Right lobe of liver (tissue), 6 donors: Measurements from ENCODE around the gene ABCB6. TPM values are rescaled to one million over a fixed set of nuclear protein-coding genes. Genes with fewer than 3 reads are reported as not detected.
A peak's percentile ranks its signal among the peaks of the same experiment; 100 is the strongest.

Experiments used
- ATAC-seq, 4 donors: fragments of 200-7000 bp; cut with Tn5 transposase; one replicate each; pipeline ENCODE4 v1.9.1; 2020; ENCODE audit warnings: mild to moderate bottlenecking in 4 of 4, moderate library complexity in 4 of 4
- DNase-seq, 3 donors: peaks; one replicate each; pipeline ENCODE4 v3.0.0-alpha.2; 2020
- H3K27ac ChIP-seq, 3 donors: fragments of 200-600 bp; one replicate each; pipeline ENCODE4 v1.8.0; 2022
- H3K27me3 ChIP-seq, 2 donors: fragments of 200-600 bp; one replicate each; pipeline ENCODE4 v1.8.0; 2022
- H3K36me3 ChIP-seq, 4 donors: fragments of 200-600 bp; sonication (generic) in 1 of 4; one replicate each; pipeline versions ENCODE4 v1.5.1 to v1.8.0; 2017 to 2022; ENCODE audit warnings: control low read depth in 1 of 4
- H3K4me1 ChIP-seq, 4 donors: fragments of 200-600 bp; sonication (generic) in 1 of 4; one replicate each; pipeline versions ENCODE4 v1.5.1 to v1.8.0; 2017 to 2022; ENCODE audit warnings: control low read depth in 1 of 4
- H3K4me3 ChIP-seq, 3 donors: fragments of 200-600 bp; one replicate each; pipeline ENCODE4 v1.8.0; 2022
- H3K9me3 ChIP-seq, 4 donors: fragments of 200-600 bp; sonication (generic) in 1 of 4; one replicate each; pipeline versions ENCODE4 v1.5.1 to v1.8.0; 2017 to 2022; ENCODE audit warnings: control low read depth in 1 of 4
- CTCF ChIP-seq, 4 donors: fragments of 200-600 bp in 3 of 4; fragments of 450-650 bp in 1 of 4; IDR thresholded peaks; one replicate each; pipeline versions ENCODE4 v1.5.1 to v1.8.0; 2016 to 2022; ENCODE audit warnings: antibody characterized with exemption in 4 of 4, mild to moderate bottlenecking in 2 of 4
- POLR2A ChIP-seq: fragments of 450-650 bp; IDR thresholded peaks from one replicate; pipeline ENCODE4 v1.6.1; 2017; ENCODE audit warnings: antibody characterized with exemption, mild to moderate bottlenecking
- whole genome bisulfite sequencing: methylation state at CpG from one replicate; pipeline ENCODE4 v1.1.6; 2018; ENCODE audit warnings: low coverage, low lambda C conversion rate; ENCODE audit not compliant: insufficient coverage; ENCODE audit errors: missing lambda C conversion rate; 5-methylcytosine and 5-hydroxymethylcytosine counted together
- intact Hi-C, 2 donors: fragments of 100-400 bp; cut with DNase I; formaldehyde crosslinking; loops; one replicate each; pipeline versions ENCODE4 v1.11.2 to v1.14.1; 2022
- total RNA-seq, 6 experiments: library from RNA; depleted of rRNA in 2 of 6; stranded (reverse); fragments of >200 nt in 2 of 6; fragmentation: NEBNext Ultra II Directional in 3 of 6; extraction: Animal tissue kit (Norgen Biotek cat#: 25700) in 3 of 6; gene quantifications; one replicate each; pipeline versions ENCODE4 v1.1.0 to v1.2.4, GENCODE V29; 2016 to 2023
- donor health status: DM: no; HTN: yes; CAD: no.
- donor health status: DM: no; HTN: no; CAD: no.
- donor health status: DM: no; HTN: no; CAD: no.
- donor health status: DM: no; HTN: yes; CAD: no.
- donor health status: DM: no; HTN: yes; CAD: no.

The ABCB6 gene
- total RNA-seq, 6 experiments from 2014 or later: 20.3 to 72.5 (median 37.3) TPM

GRCh38 chr2:219218217-219218731 lies 484 bp downstream of the ABCB6 start:
- H3K4me1 ChIP-seq: peaks cover 0 to 23% (median 11%) of the 10 kb centered on the region in 4 donors
- no peaks in the 10 kb centered on the region for H3K27me3 ChIP-seq
- intact Hi-C loops: loop anchor here in 1 of 2 donors (5.0 kb wide), 1 partner anchor 41 kb away; the partner anchor contains the start of genes CNPPD1 and RETREG2
- H3K4me3 ChIP-seq: peak overlapping the region; percentile 54 to 72 (median 59)
- H3K27ac ChIP-seq: peak overlapping the region; percentile 68 to 85 (median 76)
- peak; percentile 69 to 87 (median 84) for DNase-seq
- peak; percentile 46 to 70 (median 64) for ATAC-seq
- peaks cover 0 to 53% (median 19%) of the 10 kb centered on the region in 4 donors for H3K36me3 ChIP-seq
- H3K9me3 ChIP-seq: no peaks in the 10 kb centered on the region
- 3% methylated on average over 9 of the region's 37 CpGs for WGBS
- no peak for TF ChIP-seq CTCF (IDR thresholded peaks at IDR 0.05)

GRCh38 chr2:219216535-219216915 lies 2.2 kb downstream of the ABCB6 start:
- intact Hi-C loops: loop anchor here in 1 of 2 donors (5.0 kb wide), 1 partner anchor 39 kb away; the partner anchor contains the start of genes CNPPD1 and RETREG2
- H3K27ac ChIP-seq: no peak overlapping the region
- 85% methylated on average over 2 of the region's 6 CpGs for WGBS
- no peak for TF ChIP-seq POLR2A
- H3K36me3 ChIP-seq: peaks cover 0 to 50% (median 8%) of the 10 kb centered on the region in 4 donors
- no peaks in the 10 kb centered on the region for H3K27me3 ChIP-seq
- peaks cover 0 to 23% (median 11%) of the 10 kb centered on the region in 4 donors for H3K4me1 ChIP-seq
- H3K9me3 ChIP-seq: no peaks in the 10 kb centered on the region
- H3K4me3 ChIP-seq: no peak overlapping the region
- ATAC-seq: no peak
- DNase-seq: no peak

GRCh38 chr2:219215871-219216534 lies 2.8 kb downstream of the ABCB6 start:
- H3K27ac ChIP-seq: no peak overlapping the region
- peaks cover 0 to 23% (median 11%) of the 10 kb centered on the region in 4 donors for H3K4me1 ChIP-seq
- WGBS: 94% methylated on average over 18 of the region's 27 CpGs
- no peaks in the 10 kb centered on the region for H3K9me3 ChIP-seq
- ATAC-seq: no peak
- no peak for DNase-seq
- TF ChIP-seq POLR2A (no peak), CTCF (IDR thresholded peaks at IDR 0.05) (no peak)
- no peak overlapping the region for H3K4me3 ChIP-seq
- H3K36me3 ChIP-seq: peaks cover 0 to 45% (median 5%) of the 10 kb centered on the region in 4 donors
- H3K27me3 ChIP-seq: no peaks in the 10 kb centered on the region
- intact Hi-C loops: loop anchor here in 1 of 2 donors (5.0 kb wide), 1 partner anchor 39 kb away; the partner anchor contains the start of genes CNPPD1 and RETREG2

- H3K27ac ChIP-seq: no peak overlapping the region
- H3K4me3 ChIP-seq: no peak overlapping the region
- ATAC-seq (no peak), DNase-seq (no peak)
- 94% methylated on average over 6 of the region's 6 CpGs for WGBS
- no peaks in the 10 kb centered on the region for H3K9me3 ChIP-seq
- TF ChIP-seq CTCF (IDR thresholded peaks at IDR 0.05): no peak
- intact Hi-C loops: loop anchor here (5.0 kb wide), 2 partner anchors 37 to 52 kb away; partner anchors contain the start of genes CNPPD1 (in 1 of the 2), NHEJ1 (in 1 of the 2) and RETREG2 (in 1 of the 2)
- H3K27me3 ChIP-seq: no peaks in the 10 kb centered on the region
- peaks cover 0 to 23% (median 11%) of the 10 kb centered on the region in 4 donors for H3K4me1 ChIP-seq
- peaks cover 0 to 48% (median 0%) of the 10 kb centered on the region in 4 donors for H3K36me3 ChIP-seq
Measured at GRCh38 chr2:219214786-219215185, 4.0 kb downstream of the ABCB6 start.

- DNase-seq: no peak
- Histone ChIP-seq H3K9me3 (no peaks in the 10 kb centered on the region), H3K27ac (no peak overlapping the region), H3K27me3 (no peaks in the 10 kb centered on the region), H3K4me3 (no peak overlapping the region), H3K4me1 (peaks cover 0 to 19% (median 9%) of the 10 kb centered on the region in 4 donors), H3K36me3 (peaks cover 0 to 54% (median 2%) of the 10 kb centered on the region in 4 donors)
- intact Hi-C loops: loop anchor here in 1 of 2 donors (5.0 kb wide), 1 partner anchor 52 kb away; the partner anchor contains the start of gene NHEJ1
- TF ChIP-seq POLR2A (no peak), CTCF (IDR thresholded peaks at IDR 0.05) (no peak)
- 98% methylated on average over 5 of the region's 15 CpGs for WGBS
- ATAC-seq: no peak
Measured at GRCh38 chr2:219214141-219214540, 4.6 kb downstream of the ABCB6 start.
